Prostate gland (tissue), 2 donors: ENCODE results near the gene C4orf51.

ENCODE experiments used
- CTCF ChIP-seq, 4 experiments: fragments of 200-600 bp in 2 of 4; fragments of 450-650 bp in 2 of 4; sonication (generic) in 2 of 4; IDR thresholded peaks; 1 replicate in 3 of 4; 2 replicates in 1 of 4; pipeline ENCODE4 v1.5.1; 2016 to 2019; ENCODE audit warnings: antibody characterized with exemption in 4 of 4, mild to moderate bottlenecking in 2 of 4, moderate library complexity in 2 of 4
- POLR2A ChIP-seq: fragments of 450-650 bp; IDR thresholded peaks from one replicate; pipeline ENCODE4 v1.6.1; 2016; ENCODE audit warnings: antibody characterized with exemption, mild to moderate bottlenecking

- TF ChIP-seq CTCF (IDR thresholded peaks at IDR 0.05) (no peak), POLR2A (no peak)
Measured at GRCh38 chr4:145773581-145774234, 93.8 kb downstream of the C4orf51 start.
